Adipose tissue (tissue), 3 donors: ENCODE results near the gene LSR. TPM values are rescaled to one million over a fixed set of nuclear protein-coding genes. Genes with fewer than 3 reads are reported as not detected.

Experiments
- H3K27ac ChIP-seq: one replicate; pipeline ENCODE4 v1.5.1; 2013; ENCODE audit warnings: low read depth, low read length
- WGBS, 3 donors: extraction: QIAGEN DNeasy Blood & Tissue Kit; methylation state at CpG; one replicate each; pipeline ENCODE4 v1.1.7; 2013; 5-methylcytosine and 5-hydroxymethylcytosine counted together
- polyA plus RNA-seq, 3 donors: library from polyadenylated mRNA; stranded (reverse); fragments of 200-250 nt; gene quantifications; one replicate each; pipeline ENCODE4 v1.2.3, GENCODE V29; 2013
- donor health status: healthy with polysubstance abuse.
- donor health status: Bipolar disorder and iron deficiency.
- donor health status: healthy.

LSR gene
- 10 to 100 TPM; 12.9 to 92.4 (median 20.2) TPM for polyA plus RNA-seq

GRCh38 chr19:35248310-35249145 is at the start of gene LSR:
Gene LSR, plus strand, starts transcription at chr19:35249002. Its CDS starts 21 bp downstream, at chr19:35249023.
- WGBS, 3 donors = 0% methylated on average over 68 to 69 of the region's 69 CpGs
- no peak within 1 kb of the TSS for H3K27ac ChIP-seq

GRCh38 chr19:35199481-35199880 is 49.3 kb upstream of the LSR start:
- WGBS, 3 donors = 57 to 80% (median 64%) methylated on average over 2 of the region's 2 CpGs
- H3K27ac ChIP-seq = no peak overlapping the region

- 87 to 91% (median 90%) methylated on average over 4 of the region's 4 CpGs for WGBS, 3 donors
- no peak overlapping the region for H3K27ac ChIP-seq
Observed at GRCh38 chr19:35202722-35203688, 45.8 kb upstream of the LSR start.

GRCh38 chr19:35204799-35205732 is 43.7 kb upstream of the LSR start:
- WGBS, 3 donors = 63 to 71% (median 65%) methylated on average over 13 of the region's 13 CpGs
- H3K27ac ChIP-seq = no peak overlapping the region

GRCh38 chr19:35205733-35206323 is 43.0 kb upstream of the LSR start:
- no peak overlapping the region for H3K27ac ChIP-seq
- 32 to 81% (median 77%) methylated on average over 6 of the region's 6 CpGs for WGBS, 3 donors

- H3K27ac ChIP-seq = no peak overlapping the region
- 43 to 66% (median 54%) methylated on average over 5 of the region's 5 CpGs for WGBS, 3 donors
Observed at GRCh38 chr19:35206379-35206778, 42.4 kb upstream of the LSR start.

GRCh38 chr19:35206855-35207254 is 41.9 kb upstream of the LSR start:
- WGBS, 3 donors = 92 to 94% (median 93%) methylated on average over 1 of the region's 1 CpG
- no peak overlapping the region for H3K27ac ChIP-seq

- whole genome bisulfite sequencing, 3 donors = 83 to 93% (median 84%) methylated on average over 8 of the region's 8 CpGs
- no peak overlapping the region for H3K27ac ChIP-seq
Observed at GRCh38 chr19:35207391-35207871, 41.4 kb upstream of the LSR start.

- H3K27ac ChIP-seq = no peak overlapping the region
- WGBS, 3 donors = 82 to 93% (median 87%) methylated on average over 8 of the region's 8 CpGs
Observed at GRCh38 chr19:35208121-35208520, 40.7 kb upstream of the LSR start.

GRCh38 chr19:35209646-35210045 is 39.2 kb upstream of the LSR start:
- 80 to 89% (median 83%) methylated on average over 4 of the region's 4 CpGs for WGBS, 3 donors

GRCh38 chr19:35211545-35212230 is 37.1 kb upstream of the LSR start:
- WGBS, 3 donors = 43 to 81% (median 47%) methylated on average over 7 of the region's 7 CpGs
- no peak overlapping the region for H3K27ac ChIP-seq

More at GRCh38 chr19:35209646-35210045, 39.2 kb upstream of the LSR start:
- H3K27ac ChIP-seq = no peak overlapping the region

GRCh38 chr19:35212241-35212640 is 36.6 kb upstream of the LSR start:
- 53 to 73% (median 59%) methylated on average over 7 of the region's 7 CpGs for WGBS, 3 donors

GRCh38 chr19:35213663-35214632 is 34.9 kb upstream of the LSR start:
- no peak overlapping the region for H3K27ac ChIP-seq
- WGBS, 3 donors = 18 to 29% (median 18%) methylated on average over 21 of the region's 21 CpGs

More at GRCh38 chr19:35212241-35212640, 36.6 kb upstream of the LSR start:
- H3K27ac ChIP-seq = no peak overlapping the region

GRCh38 chr19:35214766-35215422 is 33.9 kb upstream of the LSR start:
- 75 to 78% (median 75%) methylated on average over 7 of the region's 7 CpGs for WGBS, 3 donors
- no peak overlapping the region for H3K27ac ChIP-seq

- 82 to 90% (median 83%) methylated on average over 8 of the region's 8 CpGs for WGBS, 3 donors
- no peak overlapping the region for H3K27ac ChIP-seq
Observed at GRCh38 chr19:35216016-35216832, 32.6 kb upstream of the LSR start.
